Stimulated activated naive CD8-positive, alpha-beta T cell treated with anti-CD3 and anti-CD28 coated beads, Interleukin-15, Interleukin-2, amounts not matched to agents 100 ng/mL and 50 ng/mL, for 24 hours (primary cell): ENCODE data around the gene CUX1.
"Not testable (repeated sequence)": the region's sequence is repeated elsewhere in the genome, so short reads cannot be mapped to it uniquely, and the experiment has no call there.

Experiments
- H3K27ac Mint-ChIP-seq: one replicate; pipeline ENCODE4 v1.8.0; 2021; ENCODE audit warnings: mild to moderate bottlenecking, mixed read lengths
- H3K27me3 Mint-ChIP-seq: one replicate; pipeline ENCODE4 v1.8.0; 2021; ENCODE audit warnings: mixed read lengths
- H3K36me3 Mint-ChIP-seq: one replicate; pipeline ENCODE4 v1.8.0; 2021; ENCODE audit warnings: low read depth, mixed read lengths
- H3K4me1 Mint-ChIP-seq: one replicate; pipeline ENCODE4 v1.8.0; 2021; ENCODE audit warnings: low read depth, mixed read lengths
- H3K4me3 Mint-ChIP-seq: one replicate; pipeline ENCODE4 v1.8.0; 2021; ENCODE audit warnings: mild to moderate bottlenecking, mixed read lengths
- H3K9me3 Mint-ChIP-seq: one replicate; pipeline ENCODE4 v1.8.0; 2021; ENCODE audit warnings: mixed read lengths

CUX1 gene

DNA sequence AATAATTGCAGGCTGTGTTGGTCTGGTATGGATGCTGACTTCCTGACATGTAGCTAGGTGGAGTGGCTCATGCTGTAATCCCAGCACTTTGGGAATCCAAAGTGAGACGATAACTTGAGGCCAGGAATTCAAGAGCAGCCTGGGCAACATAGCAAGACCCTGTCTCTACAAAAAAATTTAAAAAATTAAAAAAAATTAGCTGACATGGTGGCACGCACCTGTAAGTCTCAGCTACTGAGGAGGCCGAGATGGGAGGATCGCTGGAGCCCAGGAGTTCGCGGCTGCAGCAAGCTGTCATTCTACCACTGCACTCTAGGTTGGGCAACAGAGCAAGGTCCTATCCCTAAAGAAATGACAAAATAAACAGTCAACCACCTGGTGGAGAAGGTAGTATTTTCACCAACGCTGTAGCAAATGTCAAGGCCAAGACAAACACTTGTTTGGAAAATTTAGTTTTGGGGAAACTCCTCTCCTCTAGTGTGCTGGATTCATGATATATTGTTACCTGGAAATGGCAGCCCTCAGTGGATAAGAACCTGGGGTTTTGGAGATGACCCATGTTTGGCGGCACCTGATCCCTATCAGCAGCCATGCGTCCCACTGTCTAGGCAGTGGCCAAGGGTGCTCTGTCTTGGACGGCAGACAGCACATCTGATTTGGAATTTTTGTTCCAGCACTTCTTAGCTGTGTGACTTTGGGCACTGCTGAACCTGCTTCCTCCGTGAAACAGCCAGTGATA is 29.5 kb downstream of the CUX1 start:
- Mint-ChIP-seq H3K4me3 (no peak overlapping the region), H3K36me3 (no peaks in the 10 kb centered on the region), H3K4me1 (peaks cover 15% of the 10 kb centered on the region), H3K9me3 (no peaks in the 10 kb centered on the region), H3K27ac (no peak overlapping the region), H3K27me3 (no peaks in the 10 kb centered on the region)

- H3K9me3 Mint-ChIP-seq, result no peaks in the 10 kb centered on the region
- H3K27me3 Mint-ChIP-seq, result no peaks in the 10 kb centered on the region
- no peaks in the 10 kb centered on the region for H3K36me3 Mint-ChIP-seq
- H3K4me1 Mint-ChIP-seq, result peaks cover 9% of the 10 kb centered on the region
- H3K27ac Mint-ChIP-seq, result no peak overlapping the region
- no peak overlapping the region for H3K4me3 Mint-ChIP-seq
Measured at GRCh38 chr7:101848208-101848951, 31.0 kb downstream of the CUX1 start.

GRCh38 chr7:101849314-101849713 is 31.9 kb downstream of the CUX1 start:
- not testable (repeated sequence) for H3K4me3 Mint-ChIP-seq, H3K27me3 Mint-ChIP-seq, H3K9me3 Mint-ChIP-seq, H3K27ac Mint-ChIP-seq, H3K36me3 Mint-ChIP-seq
- H3K4me1 Mint-ChIP-seq, result peaks cover 14% of the 10 kb centered on the region

GRCh38 chr7:101852364-101852763 is 34.9 kb downstream of the CUX1 start:
- H3K9me3 Mint-ChIP-seq, H3K27ac Mint-ChIP-seq, H3K27me3 Mint-ChIP-seq, H3K4me3 Mint-ChIP-seq, H3K36me3 Mint-ChIP-seq: not testable (repeated sequence)
- peaks cover 42% of the 10 kb centered on the region for H3K4me1 Mint-ChIP-seq

DNA sequence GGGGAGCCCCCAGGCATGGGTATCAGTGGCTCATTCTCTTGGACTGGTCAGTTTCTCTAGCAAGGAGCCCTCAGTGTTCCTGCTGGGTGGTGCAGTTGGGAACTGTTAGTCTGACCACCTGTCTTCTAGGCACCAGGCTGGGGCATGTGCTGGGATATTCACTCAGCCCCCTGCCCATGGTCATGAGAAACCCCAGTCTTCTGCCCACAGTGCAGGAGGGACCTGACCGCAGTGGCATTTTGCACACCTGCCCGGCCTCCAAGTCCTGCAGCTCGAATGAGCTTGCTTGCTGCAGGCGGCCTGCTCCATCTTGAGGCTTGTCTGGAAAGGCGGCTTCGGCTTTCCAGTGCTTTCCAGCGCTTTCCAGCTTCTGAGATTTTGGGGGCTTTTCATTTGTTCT is 36.3 kb downstream of the CUX1 start:
- Mint-ChIP-seq H3K27ac (no peak overlapping the region), H3K4me1 (peaks cover 43% of the 10 kb centered on the region), H3K36me3 (no peaks in the 10 kb centered on the region)

DNA sequence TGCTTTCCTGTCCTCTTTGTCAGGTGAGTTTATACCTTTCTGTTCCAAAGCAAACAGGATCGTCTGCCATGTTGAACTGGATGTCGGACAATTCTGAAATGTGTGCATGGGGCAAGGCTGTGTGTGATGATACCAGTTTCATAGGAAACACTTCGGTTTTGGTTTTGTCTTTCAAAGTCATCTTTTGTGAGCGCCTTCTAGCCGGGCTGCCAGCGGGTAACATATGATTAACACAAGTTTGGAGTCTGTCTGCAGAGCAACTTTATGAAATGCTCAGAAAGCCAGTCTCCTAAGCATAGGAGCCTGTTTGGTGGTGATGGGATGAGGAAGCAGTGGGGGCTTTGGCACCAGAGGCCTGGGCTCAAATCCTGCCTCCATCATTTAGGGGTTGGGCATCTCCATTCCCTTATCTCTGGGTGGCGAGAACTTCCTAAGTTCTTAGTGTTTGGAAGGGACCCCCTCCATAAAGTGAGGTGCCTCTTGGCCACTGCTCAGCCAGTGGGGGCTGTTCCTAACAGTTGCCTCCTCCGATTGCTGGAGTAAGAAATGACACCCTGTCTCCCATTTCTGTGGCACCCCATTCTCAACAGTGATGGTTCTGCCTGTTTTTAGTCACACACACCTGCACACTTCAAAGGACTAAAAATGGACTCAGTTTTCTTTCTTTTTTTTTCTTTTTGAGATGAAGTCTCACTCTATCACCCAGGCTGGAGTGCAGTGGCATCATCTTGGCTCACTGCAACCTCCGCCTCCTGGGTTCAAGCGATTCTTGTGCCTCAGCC is 36.8 kb downstream of the CUX1 start:
- Mint-ChIP-seq H3K9me3 (no peaks in the 10 kb centered on the region), H3K4me1 (peaks cover 43% of the 10 kb centered on the region), H3K27ac (no peak overlapping the region)

More for the DNA sequence above, 36.3 kb downstream of the CUX1 start:
- Mint-ChIP-seq H3K9me3 (no peaks in the 10 kb centered on the region), H3K4me3 (no peak overlapping the region), H3K27me3 (no peaks in the 10 kb centered on the region)

DNA sequence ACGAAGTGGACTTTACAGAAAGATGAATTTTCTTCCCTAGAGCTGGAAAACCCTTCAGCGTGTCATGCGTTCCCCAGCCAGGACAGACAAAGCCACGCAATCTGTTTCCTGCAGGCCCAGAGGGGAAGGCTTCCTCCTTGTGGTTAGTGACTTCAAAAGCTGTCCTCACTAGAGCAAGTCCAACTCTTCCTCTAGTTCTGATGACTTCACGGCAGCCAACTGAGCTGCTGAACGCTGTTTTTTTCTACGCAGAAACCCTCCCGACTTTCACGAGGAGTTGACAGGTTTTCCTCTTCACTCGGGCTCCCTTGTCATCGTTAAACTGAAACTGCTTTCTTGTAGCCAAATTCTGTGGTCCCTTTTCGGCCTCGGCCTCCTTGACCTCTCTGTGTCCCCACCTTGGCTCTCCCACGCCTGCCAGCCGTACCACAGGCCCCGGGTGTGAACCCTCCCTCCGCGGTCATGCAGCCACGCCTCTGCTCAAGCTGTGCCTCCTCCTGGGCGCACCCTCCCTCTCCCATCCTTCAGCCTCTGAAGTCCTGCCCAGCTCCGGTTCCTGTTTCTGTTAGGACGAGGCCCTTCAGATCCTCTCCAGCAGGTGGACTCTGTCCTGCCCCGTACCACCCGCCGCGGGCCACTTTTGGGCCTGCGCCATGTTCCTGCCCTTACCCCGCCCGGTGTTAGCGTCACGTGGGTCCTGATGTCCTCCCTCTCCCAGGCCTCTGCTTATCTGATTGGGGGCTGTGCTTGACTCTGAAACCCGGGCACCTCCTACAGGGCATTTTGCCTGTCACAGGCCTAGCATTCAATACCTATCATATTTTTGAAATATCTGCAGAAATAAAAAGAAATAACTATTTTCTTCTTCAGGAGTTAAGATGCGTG is 39.3 kb downstream of the CUX1 start:
- peaks cover 52% of the 10 kb centered on the region for H3K4me1 Mint-ChIP-seq
- no peaks in the 10 kb centered on the region for H3K36me3 Mint-ChIP-seq
- H3K4me3 Mint-ChIP-seq, result peak overlapping the region; percentile 84
- H3K27me3 Mint-ChIP-seq, result no peaks in the 10 kb centered on the region
- peak overlapping the region; percentile 92 for H3K27ac Mint-ChIP-seq
- H3K9me3 Mint-ChIP-seq, result no peaks in the 10 kb centered on the region

More for the DNA sequence above, 36.8 kb downstream of the CUX1 start:
- no peak overlapping the region for H3K4me3 Mint-ChIP-seq
- H3K27me3 Mint-ChIP-seq, result no peaks in the 10 kb centered on the region
- H3K36me3 Mint-ChIP-seq, result no peaks in the 10 kb centered on the region

- Mint-ChIP-seq H3K4me1 (peaks cover 52% of the 10 kb centered on the region), H3K27ac (peak overlapping the region; percentile 92), H3K27me3 (no peaks in the 10 kb centered on the region), H3K4me3 (peak overlapping the region; percentile 84), H3K9me3 (no peaks in the 10 kb centered on the region), H3K36me3 (no peaks in the 10 kb centered on the region)
Measured at GRCh38 chr7:101857358-101857811, 40.0 kb downstream of the CUX1 start.

GRCh38 chr7:101858437-101859385 is 41.3 kb downstream of the CUX1 start:
- no peak overlapping the region for H3K27ac Mint-ChIP-seq
- H3K36me3 Mint-ChIP-seq, result no peaks in the 10 kb centered on the region
- no peak overlapping the region for H3K4me3 Mint-ChIP-seq

DNA sequence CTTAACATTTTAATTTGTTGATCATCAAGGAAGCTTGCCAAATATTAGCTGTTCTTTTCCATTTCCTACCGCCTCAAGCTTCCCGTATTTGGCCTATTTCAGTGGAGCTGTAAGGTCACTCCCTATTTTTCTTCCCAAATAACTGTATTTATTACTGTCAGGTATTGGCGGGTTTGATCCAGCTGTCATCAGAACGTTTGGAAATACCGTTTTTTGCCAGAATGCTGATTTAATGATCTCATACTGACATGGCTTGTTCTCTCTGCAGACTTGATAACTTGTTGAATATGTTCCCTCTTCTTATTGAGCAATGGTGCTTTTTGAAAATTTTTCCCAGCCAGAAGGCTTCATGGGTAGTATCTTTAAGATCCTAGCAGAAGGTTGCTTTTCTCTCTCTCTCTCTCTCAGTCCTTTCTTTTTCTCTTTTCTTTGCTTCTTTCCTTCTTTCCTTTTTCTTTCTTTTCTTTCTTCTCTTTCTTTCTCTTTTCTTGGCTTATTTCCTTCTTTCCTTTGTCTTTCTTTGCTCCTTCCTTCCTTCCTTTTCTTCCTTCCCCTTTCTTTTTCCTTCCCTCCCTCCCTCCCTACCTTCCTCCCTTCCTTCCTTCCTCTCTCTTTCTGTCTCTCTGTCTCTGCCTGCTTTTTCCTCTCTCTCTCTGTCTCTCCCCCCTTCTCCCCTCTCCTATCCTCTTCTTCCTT is 42.1 kb downstream of the CUX1 start:
- Mint-ChIP-seq H3K4me3 (no peak overlapping the region), H3K27ac (no peak overlapping the region), H3K4me1 (peaks cover 45% of the 10 kb centered on the region), H3K9me3 (no peaks in the 10 kb centered on the region), H3K27me3 (no peaks in the 10 kb centered on the region), H3K36me3 (no peaks in the 10 kb centered on the region)

More at GRCh38 chr7:101858437-101859385, 41.3 kb downstream of the CUX1 start:
- H3K9me3 Mint-ChIP-seq, result no peaks in the 10 kb centered on the region
- H3K4me1 Mint-ChIP-seq, result peaks cover 52% of the 10 kb centered on the region
- H3K27me3 Mint-ChIP-seq, result no peaks in the 10 kb centered on the region

DNA sequence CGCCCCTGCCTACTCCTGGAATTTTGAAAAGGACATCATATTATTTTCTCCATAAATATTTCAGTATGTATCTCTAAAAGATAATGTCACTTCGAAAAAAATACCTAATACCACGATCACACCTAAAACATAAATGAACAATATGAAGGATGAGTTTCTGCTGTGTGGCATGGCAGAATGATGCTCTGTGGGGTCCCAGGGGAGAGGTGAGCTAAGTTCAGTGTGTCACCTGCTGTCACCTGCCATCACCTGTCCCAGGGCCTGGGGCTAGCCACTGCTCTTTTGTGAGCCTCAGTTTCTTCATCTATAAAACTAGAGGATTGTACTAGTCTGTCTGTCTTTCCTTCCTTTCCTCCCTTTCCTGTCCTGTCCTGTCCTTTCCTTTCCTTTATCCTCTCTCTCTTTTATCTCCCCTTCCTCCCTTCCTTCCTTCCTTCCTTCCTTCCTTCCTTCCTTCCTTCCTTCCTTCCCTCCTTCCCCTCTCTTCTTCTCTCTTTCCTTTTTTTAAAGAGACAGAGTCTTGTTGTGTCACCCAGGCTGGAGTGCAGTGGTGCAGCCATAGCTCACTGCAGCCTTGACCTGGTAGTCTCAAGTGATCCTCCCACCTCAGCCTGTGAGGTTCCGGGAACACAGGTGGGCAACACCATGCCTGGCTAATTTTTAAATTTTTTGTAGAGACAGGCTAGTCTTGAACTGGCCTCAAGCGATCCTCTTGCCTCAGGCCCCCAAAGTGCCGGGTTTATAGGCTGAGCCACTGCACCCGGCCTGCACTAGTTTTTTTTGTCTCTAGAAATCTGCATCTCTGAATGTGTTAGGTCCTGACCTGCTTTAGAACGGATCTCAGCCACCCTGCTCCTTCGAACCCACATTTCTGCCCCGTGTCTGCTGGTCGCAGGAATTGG is 43.1 kb downstream of the CUX1 start:
- peaks cover 1% of the 10 kb centered on the region for H3K36me3 Mint-ChIP-seq
- peaks cover 42% of the 10 kb centered on the region for H3K4me1 Mint-ChIP-seq
- no peak overlapping the region for H3K4me3 Mint-ChIP-seq
- no peak overlapping the region for H3K27ac Mint-ChIP-seq
- no peaks in the 10 kb centered on the region for H3K9me3 Mint-ChIP-seq
- no peaks in the 10 kb centered on the region for H3K27me3 Mint-ChIP-seq

GRCh38 chr7:101861218-101861775 is 43.9 kb downstream of the CUX1 start:
- H3K4me3 Mint-ChIP-seq, result no peak overlapping the region
- H3K27me3 Mint-ChIP-seq, result no peaks in the 10 kb centered on the region
- H3K27ac Mint-ChIP-seq, result no peak overlapping the region
- H3K36me3 Mint-ChIP-seq, result peaks cover 3% of the 10 kb centered on the region
- H3K4me1 Mint-ChIP-seq, result peaks cover 37% of the 10 kb centered on the region
- no peaks in the 10 kb centered on the region for H3K9me3 Mint-ChIP-seq
